ENCODE data around the gene FAM216B. TPM values are rescaled to one million over a fixed set of nuclear protein-coding genes. Genes with fewer than 3 reads are reported as not detected.

The FAM216B gene
- total and polyA plus RNA-seq, 2 experiments from 2014 or later, result 0.06 TPM; not detected in 1

DNA sequence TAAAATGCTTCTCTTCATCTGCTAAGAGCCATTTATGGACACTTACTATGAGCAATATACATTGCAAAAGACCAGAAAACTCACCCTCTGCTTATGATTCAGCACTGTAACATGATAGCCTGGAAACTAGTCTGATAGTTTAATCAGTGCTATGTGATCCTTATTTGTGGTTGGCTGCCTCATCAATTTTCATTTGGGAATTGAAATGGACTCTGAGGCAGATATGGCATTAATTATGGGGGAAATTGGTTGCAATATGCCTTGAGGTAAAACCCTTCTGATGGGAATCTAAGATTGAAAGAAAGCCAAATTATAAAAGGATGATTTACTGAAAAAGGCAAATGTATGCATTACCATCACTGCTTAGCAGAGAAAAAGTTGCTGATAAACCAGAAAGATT, 33.5 kb downstream of the FAM216B start:
- H3K9me2 ChIP-seq (ENCODE audit: insufficient read depth), result peaks cover 2% of the 10 kb centered on the region; the same call in 1 of the 2 replicates
- H3K4me3 Mint-ChIP-seq, result no peak overlapping the region
- peaks cover 29% of the 10 kb centered on the region for H3K9me3 Mint-ChIP-seq
- peaks cover 42% of the 10 kb centered on the region for H3K36me3 Mint-ChIP-seq (ENCODE audit: low read depth)
- H2AFZ ChIP-seq, result no peak overlapping the region
- no peaks in the 10 kb centered on the region for H3K27me3 ChIP-seq (ENCODE audit: insufficient read depth)
- no peak overlapping the region for H3K4me3 ChIP-seq
- peaks cover 2% of the 10 kb centered on the region for H3K27me3 Mint-ChIP-seq (ENCODE audit: insufficient read depth, low read depth, poor library complexity)
- H3K27ac ChIP-seq (ENCODE audit: low read depth), result no peak overlapping the region
- H3K36me3 ChIP-seq (ENCODE audit: insufficient read depth), result 0 out of 2 replicates have a peak, but pooled peaks cover 3% of the 10 kb centered on the region
- no peak overlapping the region for H3K4me2 ChIP-seq
- no peaks in the 10 kb centered on the region for H3K4me1 Mint-ChIP-seq
- no peaks in the 10 kb centered on the region for H4K20me1 ChIP-seq (replicated peaks; ENCODE audit: insufficient read depth)
- DNase-seq (ENCODE audit: low spot score) (no peak), ATAC-seq (no peak)
- H3K79me2 ChIP-seq (replicated peaks; ENCODE audit: insufficient read depth), result no peaks in the 10 kb centered on the region
- TF ChIP-seq, protein P1, sequence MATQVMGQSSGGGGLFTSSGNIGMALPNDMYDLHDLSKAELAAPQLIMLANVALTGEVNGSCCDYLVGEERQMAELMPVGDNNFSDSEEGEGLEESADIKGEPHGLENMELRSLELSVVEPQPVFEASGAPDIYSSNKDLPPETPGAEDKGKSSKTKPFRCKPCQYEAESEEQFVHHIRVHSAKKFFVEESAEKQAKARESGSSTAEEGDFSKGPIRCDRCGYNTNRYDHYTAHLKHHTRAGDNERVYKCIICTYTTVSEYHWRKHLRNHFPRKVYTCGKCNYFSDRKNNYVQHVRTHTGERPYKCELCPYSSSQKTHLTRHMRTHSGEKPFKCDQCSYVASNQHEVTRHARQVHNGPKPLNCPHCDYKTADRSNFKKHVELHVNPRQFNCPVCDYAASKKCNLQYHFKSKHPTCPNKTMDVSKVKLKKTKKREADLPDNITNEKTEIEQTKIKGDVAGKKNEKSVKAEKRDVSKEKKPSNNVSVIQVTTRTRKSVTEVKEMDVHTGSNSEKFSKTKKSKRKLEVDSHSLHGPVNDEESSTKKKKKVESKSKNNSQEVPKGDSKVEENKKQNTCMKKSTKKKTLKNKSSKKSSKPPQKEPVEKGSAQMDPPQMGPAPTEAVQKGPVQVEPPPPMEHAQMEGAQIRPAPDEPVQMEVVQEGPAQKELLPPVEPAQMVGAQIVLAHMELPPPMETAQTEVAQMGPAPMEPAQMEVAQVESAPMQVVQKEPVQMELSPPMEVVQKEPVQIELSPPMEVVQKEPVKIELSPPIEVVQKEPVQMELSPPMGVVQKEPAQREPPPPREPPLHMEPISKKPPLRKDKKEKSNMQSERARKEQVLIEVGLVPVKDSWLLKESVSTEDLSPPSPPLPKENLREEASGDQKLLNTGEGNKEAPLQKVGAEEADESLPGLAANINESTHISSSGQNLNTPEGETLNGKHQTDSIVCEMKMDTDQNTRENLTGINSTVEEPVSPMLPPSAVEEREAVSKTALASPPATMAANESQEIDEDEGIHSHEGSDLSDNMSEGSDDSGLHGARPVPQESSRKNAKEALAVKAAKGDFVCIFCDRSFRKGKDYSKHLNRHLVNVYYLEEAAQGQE (IDR thresholded peaks at IDR 0.05; ENCODE audit: unreplicated experiment), result no peak
- TF ChIP-seq JUNB (IDR thresholded peaks at IDR 0.05; ENCODE audit: unreplicated experiment), result no peak
- TF ChIP-seq, protein P2, sequence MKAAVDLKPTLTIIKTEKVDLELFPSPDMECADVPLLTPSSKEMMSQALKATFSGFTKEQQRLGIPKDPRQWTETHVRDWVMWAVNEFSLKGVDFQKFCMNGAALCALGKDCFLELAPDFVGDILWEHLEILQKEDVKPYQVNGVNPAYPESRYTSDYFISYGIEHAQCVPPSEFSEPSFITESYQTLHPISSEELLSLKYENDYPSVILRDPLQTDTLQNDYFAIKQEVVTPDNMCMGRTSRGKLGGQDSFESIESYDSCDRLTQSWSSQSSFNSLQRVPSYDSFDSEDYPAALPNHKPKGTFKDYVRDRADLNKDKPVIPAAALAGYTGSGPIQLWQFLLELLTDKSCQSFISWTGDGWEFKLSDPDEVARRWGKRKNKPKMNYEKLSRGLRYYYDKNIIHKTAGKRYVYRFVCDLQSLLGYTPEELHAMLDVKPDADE (IDR thresholded peaks at IDR 0.05), result no peak
- no peak overlapping the region for H3K27ac Mint-ChIP-seq
- H3F3A ChIP-seq (replicated peaks; ENCODE audit: low read depth), result no peaks in the 10 kb centered on the region
- no peaks in the 10 kb centered on the region for H3K4me1 ChIP-seq (ENCODE audit: insufficient read depth)

DNA sequence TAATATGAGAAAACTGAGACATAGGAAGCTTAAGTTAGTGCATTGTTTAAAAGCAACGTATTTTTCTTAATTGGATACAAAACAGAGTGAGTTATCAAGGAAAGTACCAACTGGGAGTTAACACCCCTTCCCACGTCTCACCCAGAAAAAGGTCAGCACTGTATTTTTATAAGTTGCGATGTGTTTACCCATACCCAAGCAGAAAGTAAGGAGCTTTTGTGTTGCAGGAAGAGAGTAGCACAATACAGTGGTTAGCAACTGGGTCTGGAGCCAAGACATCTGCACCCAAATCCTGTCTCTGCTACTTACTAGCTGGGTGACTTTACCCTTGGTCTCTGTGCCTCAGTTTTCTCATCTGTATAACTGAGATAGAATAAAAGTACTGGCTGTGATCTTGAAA, 34.3 kb downstream of the FAM216B start:
- H3K4me2 ChIP-seq, result no peak overlapping the region
- no peaks in the 10 kb centered on the region for H3K27me3 ChIP-seq (ENCODE audit: insufficient read depth)
- no peak overlapping the region for H2AFZ ChIP-seq
- H3F3A ChIP-seq (replicated peaks; ENCODE audit: low read depth), result no peaks in the 10 kb centered on the region
- TF ChIP-seq NANOG (IDR thresholded peaks at IDR 0.05; ENCODE audit: borderline replicate concordance) (no peak), EZH2phosphoT487 (IDR thresholded peaks at IDR 0.05; ENCODE audit: unreplicated experiment) (no peak), ZNF114 (CRISPR knock-in tag; IDR thresholded peaks at IDR 0.05) (no peak), POLR2AphosphoS5 (IDR thresholded peaks at IDR 0.05; ENCODE audit: low read depth) (no peak), STAT1 (IDR thresholded peaks at IDR 0.05; ENCODE audit: unreplicated experiment) (no peak), EZH2 (IDR thresholded peaks at IDR 0.05; ENCODE audit: low read depth, unreplicated experiment) (no peak), JUNB (IDR thresholded peaks at IDR 0.05; ENCODE audit: unreplicated experiment) (no peak)
- TF ChIP-seq, protein P2 (IDR thresholded peaks at IDR 0.05), result no peak
- H3K36me3 ChIP-seq (ENCODE audit: insufficient read depth), result 0 out of 2 replicates have a peak, but pooled peaks cover 3% of the 10 kb centered on the region
- Mint-ChIP-seq H3K27ac (no peak overlapping the region), H3K9me3 (peaks cover 29% of the 10 kb centered on the region), H3K27me3 (ENCODE audit: insufficient read depth, low read depth, poor library complexity) (peaks cover 2% of the 10 kb centered on the region), H3K4me3 (no peak overlapping the region), H3K4me1 (no peaks in the 10 kb centered on the region), H3K36me3 (ENCODE audit: low read depth) (peaks cover 42% of the 10 kb centered on the region)
- no peaks in the 10 kb centered on the region for H3K79me2 ChIP-seq (replicated peaks; ENCODE audit: insufficient read depth)
- no peak for DNase-seq (ENCODE audit: low spot score)
- H4K20me1 ChIP-seq (replicated peaks; ENCODE audit: insufficient read depth), result no peaks in the 10 kb centered on the region
- H3K4me1 ChIP-seq (ENCODE audit: insufficient read depth), result no peaks in the 10 kb centered on the region
- peaks cover 2% of the 10 kb centered on the region; the same call in 1 of the 2 replicates for H3K9me2 ChIP-seq (ENCODE audit: insufficient read depth)
- no peak for ATAC-seq
- no peak overlapping the region for H3K4me3 ChIP-seq
- H3K27ac ChIP-seq (ENCODE audit: low read depth), result no peak overlapping the region

Measured in GM23338 (cell line).